ENCODE data around the gene SIRT5.

Gene SIRT5

DNA sequence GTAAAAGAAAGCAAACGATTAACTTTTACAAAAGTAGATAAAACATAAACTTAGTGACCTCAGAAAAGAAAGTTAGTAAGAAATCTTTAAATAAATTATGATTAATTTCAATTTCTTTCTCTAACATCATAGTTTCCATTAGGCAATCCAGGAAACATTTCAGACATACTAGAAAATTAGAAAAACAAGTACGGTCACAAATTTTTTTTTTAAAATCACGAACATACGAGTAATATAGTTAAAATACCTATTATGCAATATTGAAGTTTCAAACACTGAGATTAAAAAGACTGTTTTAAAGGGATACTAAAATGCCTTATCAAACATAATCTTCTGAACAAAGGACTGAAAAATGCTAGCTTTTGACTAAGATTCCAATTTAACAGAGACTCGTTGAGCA is 66.9 kb downstream of the SIRT5 start:
- peak; percentile 25 for DNase-seq

DNA sequence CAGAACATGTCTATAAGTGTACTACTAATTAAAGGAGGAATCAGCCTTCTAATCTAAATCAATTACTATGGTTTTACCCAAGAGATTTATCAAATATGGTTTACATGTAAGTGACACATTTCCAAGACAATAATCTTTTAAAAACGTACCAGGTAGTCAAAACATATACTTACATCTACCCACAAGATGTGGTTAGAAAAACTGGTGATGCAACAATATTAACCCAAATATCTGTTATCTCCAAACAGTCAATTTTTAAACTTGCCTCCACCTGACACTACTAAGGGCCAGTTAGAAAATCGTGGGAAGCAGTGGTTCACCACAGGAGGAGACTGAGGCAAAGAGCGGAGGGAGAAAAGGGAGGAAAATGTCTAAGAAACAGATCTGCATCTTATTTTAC is 68.7 kb downstream of the SIRT5 start:
- no peak for DNase-seq

DNA sequence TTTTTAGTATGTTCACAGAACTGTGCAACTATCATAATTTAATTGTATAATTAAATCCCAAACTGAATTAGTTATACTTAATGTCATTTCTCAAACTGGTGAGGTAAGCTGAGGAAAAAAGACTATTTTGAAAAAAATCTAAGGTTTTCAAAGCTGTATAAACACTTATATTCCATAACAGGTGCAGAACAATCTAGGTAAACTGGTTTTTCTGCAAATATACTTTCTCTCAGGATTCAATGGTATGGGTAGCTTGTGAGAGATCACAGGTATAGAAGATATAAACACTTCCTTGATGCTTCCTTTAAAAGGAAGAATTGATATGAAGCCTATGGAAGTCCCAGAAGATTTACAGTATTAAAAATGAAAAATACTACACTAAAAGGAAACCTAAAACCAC is 74.4 kb downstream of the SIRT5 start:
- no peak for DNase-seq

DNA sequence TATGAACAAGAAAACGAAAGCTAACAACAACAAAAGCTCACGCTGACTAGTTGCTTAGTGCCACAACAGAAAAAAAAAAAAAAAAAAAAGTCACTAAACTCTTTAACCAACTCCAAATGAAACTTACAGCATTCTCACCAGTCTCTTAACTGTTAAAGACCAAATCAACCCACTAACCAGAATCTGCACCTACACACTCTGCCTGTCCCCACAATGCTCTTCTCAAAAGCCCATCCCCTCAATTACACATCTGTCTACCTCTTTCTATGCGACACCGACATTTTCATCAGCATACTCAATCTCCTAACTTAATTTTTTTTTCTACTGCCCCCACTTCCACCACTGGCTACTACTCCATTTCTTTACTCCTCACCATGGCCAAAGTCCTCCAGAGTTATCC is 75.0 kb downstream of the SIRT5 start:
- no peak for DNase-seq

DNA sequence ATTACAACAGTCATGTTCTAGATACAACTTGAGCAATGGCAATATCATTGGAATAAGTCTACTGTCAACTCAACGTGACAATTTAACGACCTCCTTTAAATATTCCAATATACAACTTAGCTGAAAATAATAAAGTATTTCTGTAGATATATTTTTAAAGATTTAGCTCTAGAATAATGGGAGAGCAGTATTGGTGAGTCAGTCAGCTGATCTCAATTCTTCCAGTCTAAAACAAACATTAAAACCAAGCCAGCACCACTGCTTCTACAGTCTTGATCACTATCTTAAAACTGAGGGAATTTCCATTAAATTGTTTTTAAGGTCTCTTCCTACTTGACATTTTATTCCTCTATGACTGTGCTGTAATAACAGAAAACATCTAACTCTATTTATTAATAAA is 78.9 kb downstream of the SIRT5 start:
- peak; percentile 20 for DNase-seq

DNA sequence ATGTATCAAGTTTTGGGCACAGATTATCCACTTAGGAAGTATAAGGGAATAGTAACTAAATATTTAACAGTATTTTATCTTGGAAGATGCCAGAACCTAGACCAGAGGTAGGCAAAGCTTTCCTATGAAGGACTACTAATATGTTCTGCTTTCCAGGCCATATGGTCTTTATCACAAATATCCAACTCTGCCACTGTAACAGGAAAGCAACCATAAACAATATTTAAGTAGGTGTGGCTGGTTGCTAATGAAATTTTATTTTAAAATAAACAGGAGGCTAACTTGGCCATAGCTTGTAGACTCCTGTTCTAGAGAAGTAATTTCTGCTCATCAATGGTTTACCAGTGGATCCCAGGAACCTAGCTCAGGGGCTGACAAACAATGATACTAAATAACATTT is 80.1 kb downstream of the SIRT5 start:
- no peak for DNase-seq

DNA sequence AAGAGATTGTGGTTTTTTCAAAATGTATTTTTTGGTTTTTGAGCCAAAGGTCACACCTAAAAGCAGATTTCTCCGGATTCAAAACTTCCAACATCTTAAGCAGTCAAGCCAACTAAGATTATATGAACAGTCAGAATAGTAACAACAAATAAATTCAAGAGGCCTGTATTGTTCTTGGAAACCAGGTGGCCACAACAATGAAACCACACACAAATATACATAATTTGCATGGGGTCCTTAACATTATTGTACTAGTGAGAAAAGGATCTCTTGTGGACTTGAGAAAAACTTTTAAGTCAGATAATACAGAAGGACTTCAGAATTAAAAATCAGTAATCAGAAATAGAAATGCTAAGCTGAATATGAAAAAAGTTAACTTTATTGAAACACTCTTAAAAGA is 81.3 kb downstream of the SIRT5 start:
- no peak for DNase-seq

DNA sequence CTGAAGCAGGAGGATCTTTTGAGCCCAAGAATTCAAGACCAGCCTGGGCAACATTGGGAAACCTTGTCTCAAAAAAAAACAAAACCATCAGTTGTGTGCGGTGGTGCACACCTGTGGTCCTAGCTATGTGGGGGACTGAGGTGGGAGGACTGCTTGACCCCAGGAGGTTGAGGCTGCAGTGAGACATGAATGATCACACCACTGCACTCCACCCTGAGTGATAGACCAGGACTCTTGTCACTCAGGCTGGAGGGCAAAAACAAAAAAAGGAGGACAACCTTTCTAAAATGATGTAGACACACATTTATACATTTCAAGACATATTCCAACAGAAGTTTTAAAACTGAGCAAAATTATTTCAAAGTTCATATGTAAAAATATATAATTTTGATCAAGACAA is 85.9 kb downstream of the SIRT5 start:
- DNase-seq = no peak

DNA sequence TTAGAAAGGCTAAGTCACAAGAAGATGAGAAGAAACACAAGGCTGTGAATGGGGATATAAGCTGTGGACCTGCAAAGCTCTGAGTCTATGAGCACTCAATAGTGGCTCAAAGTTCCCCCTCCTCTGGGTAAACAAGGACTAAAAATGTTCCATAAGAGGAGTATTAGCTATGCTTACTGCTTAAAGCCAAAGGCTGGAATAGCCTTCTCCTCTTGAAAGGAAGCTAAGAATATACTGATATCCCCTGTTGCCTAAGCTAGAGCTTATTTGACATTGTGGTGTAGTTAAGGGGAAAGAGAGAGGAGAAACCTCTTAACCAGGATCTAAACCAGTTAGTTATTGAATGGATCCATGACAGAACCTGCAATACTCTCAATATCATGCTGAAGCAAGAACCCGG is 86.5 kb downstream of the SIRT5 start:
- no peak for DNase-seq

DNA sequence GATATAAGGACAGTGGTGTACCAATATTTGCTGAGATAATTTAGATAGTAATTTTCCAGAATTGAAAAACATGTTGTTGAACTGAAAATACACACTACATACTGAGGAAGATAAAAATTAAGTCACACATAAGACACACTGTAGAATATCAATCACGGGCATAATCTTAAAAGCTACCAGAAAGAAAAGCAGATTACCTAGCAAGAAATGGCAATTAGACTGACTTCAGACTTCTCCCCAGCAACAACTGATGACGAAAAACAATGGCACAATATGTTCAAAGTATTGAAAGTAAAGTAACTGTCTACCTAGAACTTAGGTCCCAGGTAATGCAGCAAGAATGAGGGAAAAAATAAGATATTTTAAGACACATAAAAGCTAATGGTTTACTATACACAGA is 87.2 kb downstream of the SIRT5 start:
- DNase-seq = no peak

DNA sequence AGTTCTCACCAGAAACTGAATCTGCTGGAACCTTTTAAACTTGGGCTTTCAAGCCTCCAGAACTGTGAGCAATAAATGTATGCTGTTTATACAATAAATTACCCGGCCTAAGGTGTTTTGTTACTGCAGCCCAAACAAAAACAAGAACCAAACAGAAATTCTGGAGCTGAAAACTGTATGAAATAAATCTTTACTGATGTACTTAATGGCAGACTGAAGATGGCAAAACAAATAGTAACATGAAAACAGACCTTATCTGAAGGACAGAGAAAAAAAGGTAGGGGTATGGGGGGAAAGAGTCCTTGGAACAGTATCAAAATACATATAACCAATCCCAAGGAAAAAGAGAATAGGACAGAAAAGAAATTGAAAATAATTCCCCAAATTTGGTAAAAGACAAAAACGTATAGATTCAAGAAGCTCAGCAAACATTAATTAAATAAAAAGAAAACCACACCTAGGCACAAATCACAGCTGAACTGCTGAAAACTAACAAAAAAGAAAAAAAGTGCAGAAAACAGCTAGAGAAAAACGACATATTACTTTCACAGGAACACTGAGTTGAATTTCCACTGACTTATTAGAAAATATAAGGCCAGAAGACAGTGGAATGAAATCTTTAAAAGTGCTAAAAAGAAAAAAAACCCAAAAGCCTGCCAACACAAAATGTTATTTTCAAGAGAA is 88.4 kb downstream of the SIRT5 start:
- no peak for DNase-seq

DNA sequence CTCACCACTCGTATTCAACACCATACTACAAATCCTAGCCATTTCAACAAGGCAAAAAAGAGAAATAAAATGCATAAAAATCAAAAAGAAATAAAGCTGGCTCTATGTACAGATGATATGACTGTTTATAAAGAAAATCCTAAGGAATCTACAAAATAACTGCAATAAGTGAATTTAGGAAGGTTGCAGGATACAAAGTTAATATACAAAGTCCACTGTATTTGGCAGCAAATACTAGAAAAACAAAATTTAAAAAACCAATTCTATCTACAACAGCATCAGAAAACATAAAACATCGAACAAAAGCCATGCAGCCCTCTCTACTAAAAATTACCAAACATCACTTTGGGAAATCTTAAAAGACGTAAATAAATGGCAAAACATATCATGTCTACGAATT is 89.6 kb downstream of the SIRT5 start:
- DNase-seq = no peak

Data from fibroblast of skin of right biceps (primary cell).